ENCODE data around the gene CGB3. TPM values are rescaled to one million over a fixed set of nuclear protein-coding genes. Genes with fewer than 3 reads are reported as not detected.

The CGB3 gene
- total RNA-seq, 1 experiment from 2014 or later = not detected

- peaks cover 8% of the 10 kb centered on the region; the same call in 1 of the 2 replicates for H3K36me3 ChIP-seq (ENCODE audit: control insufficient read depth, insufficient read depth, low read length)
Observed at GRCh38 chr19:48992581-48993174, 31.5 kb downstream of the CGB3 start.

DNA sequence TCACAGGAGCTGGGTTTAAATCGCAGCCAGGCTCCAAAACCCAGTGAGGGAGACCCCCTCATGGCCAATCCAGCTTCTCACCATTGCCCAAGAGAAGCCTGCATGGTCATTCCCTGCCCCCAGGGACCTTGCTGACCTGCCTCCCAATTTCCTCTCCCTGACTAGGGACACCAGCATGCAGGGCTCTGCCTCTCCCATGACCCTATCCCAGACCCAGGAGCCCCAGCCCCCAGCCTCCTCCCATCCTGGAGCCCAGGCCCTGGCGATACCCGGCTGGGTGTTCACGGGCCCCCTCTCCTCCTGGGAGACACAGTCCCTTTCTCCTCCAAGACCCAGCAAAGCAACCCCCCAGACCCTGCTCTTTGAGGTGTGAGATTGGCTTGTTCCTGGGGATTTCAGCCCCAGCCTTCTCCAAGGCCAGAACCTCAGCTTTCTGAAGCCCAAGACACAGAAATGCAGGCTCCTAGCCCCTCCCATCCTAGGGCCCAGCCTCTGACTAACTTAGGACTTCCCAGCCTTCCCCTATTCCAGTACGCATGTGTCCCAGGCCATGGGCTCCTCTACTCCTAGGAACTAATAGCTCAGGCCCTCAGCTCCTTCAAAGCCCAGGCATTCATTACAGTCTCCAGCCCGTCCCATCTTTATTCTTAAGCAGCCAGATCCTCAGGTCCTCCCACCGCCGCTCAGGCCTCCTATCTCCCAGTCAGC lies 32.1 kb downstream of the CGB3 start:
- peak overlapping the region; percentile 85 for H3K27ac ChIP-seq (ENCODE audit: low read length)
- intact Hi-C loops (cut with micrococcal nuclease; ENCODE audit: unreplicated experiment) = no loop called here
- no TSS peak for BruUV-seq (replicated peaks)
- H3K4me1 ChIP-seq (ENCODE audit: control insufficient read depth, insufficient read depth, low read length) = no peaks in the 10 kb centered on the region
- no peaks in the 10 kb centered on the region for H3K27me3 ChIP-seq (ENCODE audit: control insufficient read depth, insufficient read depth, low read length)
- peak overlapping the region; percentile 79 to 96 for H3K4me3 ChIP-seq (ENCODE audit: low read depth in 2 of 2, low read length in 2 of 2)
- no peak for DNase-seq (ENCODE audit: low read depth, low spot score)
- in situ Hi-C loops (cut with HindIII; ENCODE audit: low pct_unique_long_range_greater_than_20kb, low sequenced_read_pairs) = no loop called here
- ChIA-PET CTCF (interaction anchor here (0.6 kb wide), 2 partner anchors 13 to 152 kb away, joined by 3 to 7 read pairs; no protein-coding TSS in a partner anchor), POLR2A (interaction anchor here (0.5 kb wide), 1 partner anchor 160 kb away, joined by 10 read pairs; no protein-coding TSS in a partner anchor)
- TF ChIP-seq, protein P1, sequence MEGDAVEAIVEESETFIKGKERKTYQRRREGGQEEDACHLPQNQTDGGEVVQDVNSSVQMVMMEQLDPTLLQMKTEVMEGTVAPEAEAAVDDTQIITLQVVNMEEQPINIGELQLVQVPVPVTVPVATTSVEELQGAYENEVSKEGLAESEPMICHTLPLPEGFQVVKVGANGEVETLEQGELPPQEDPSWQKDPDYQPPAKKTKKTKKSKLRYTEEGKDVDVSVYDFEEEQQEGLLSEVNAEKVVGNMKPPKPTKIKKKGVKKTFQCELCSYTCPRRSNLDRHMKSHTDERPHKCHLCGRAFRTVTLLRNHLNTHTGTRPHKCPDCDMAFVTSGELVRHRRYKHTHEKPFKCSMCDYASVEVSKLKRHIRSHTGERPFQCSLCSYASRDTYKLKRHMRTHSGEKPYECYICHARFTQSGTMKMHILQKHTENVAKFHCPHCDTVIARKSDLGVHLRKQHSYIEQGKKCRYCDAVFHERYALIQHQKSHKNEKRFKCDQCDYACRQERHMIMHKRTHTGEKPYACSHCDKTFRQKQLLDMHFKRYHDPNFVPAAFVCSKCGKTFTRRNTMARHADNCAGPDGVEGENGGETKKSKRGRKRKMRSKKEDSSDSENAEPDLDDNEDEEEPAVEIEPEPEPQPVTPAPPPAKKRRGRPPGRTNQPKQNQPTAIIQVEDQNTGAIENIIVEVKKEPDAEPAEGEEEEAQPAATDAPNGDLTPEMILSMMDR (IDR thresholded peaks at IDR 0.05) = no peak
- no peak for TF ChIP-seq TCF7L2 (IDR thresholded peaks at IDR 0.05; ENCODE audit: low read depth, low read length)
- no peak for TF ChIP-seq SIN3A (IDR thresholded peaks at IDR 0.05; ENCODE audit: borderline replicate concordance, insufficient read depth, low read depth, low read length)
- no peak for TF ChIP-seq POLR2AphosphoS5 (IDR thresholded peaks at IDR 0.05; ENCODE audit: low read depth, low read length)
- no peak for TF ChIP-seq REST (IDR thresholded peaks at IDR 0.05; ENCODE audit: insufficient read depth in 1 of 2, low read depth in 2 of 2, low read length in 1 of 2)
- peak; percentile 37; the same call in 1 of the 2 replicates for ATAC-seq
- peaks cover 8% of the 10 kb centered on the region; the same call in 1 of the 2 replicates for H3K36me3 ChIP-seq (ENCODE audit: control insufficient read depth, insufficient read depth, low read length)
- H3K9me3 ChIP-seq (ENCODE audit: control insufficient read depth, insufficient read depth, low read depth, low read length) = no peaks in the 10 kb centered on the region

More at GRCh38 chr19:48992581-48993174, 31.5 kb downstream of the CGB3 start:
- Histone ChIP-seq H3K4me3 (ENCODE audit: low read depth in 2 of 2, low read length in 2 of 2) (peak overlapping the region; percentile 79 to 96), H3K27ac (ENCODE audit: low read length) (peak overlapping the region; percentile 85), H3K9me3 (ENCODE audit: control insufficient read depth, insufficient read depth, low read depth, low read length) (no peaks in the 10 kb centered on the region), H3K27me3 (ENCODE audit: control insufficient read depth, insufficient read depth, low read length) (no peaks in the 10 kb centered on the region), H3K4me1 (ENCODE audit: control insufficient read depth, insufficient read depth, low read length) (no peaks in the 10 kb centered on the region)
- in situ Hi-C loops (cut with HindIII; ENCODE audit: low pct_unique_long_range_greater_than_20kb, low sequenced_read_pairs) (no loop called here), intact Hi-C loops (cut with micrococcal nuclease; ENCODE audit: unreplicated experiment) (no loop called here)
- BruUV-seq (replicated peaks) = no TSS peak
- TF ChIP-seq SIN3A (IDR thresholded peaks at IDR 0.05; ENCODE audit: borderline replicate concordance, insufficient read depth, low read depth, low read length) (no peak), TCF7L2 (IDR thresholded peaks at IDR 0.05; ENCODE audit: low read depth, low read length) (no peak), REST (IDR thresholded peaks at IDR 0.05; ENCODE audit: insufficient read depth in 1 of 2, low read depth in 2 of 2, low read length in 1 of 2) (no peak), POLR2AphosphoS5 (IDR thresholded peaks at IDR 0.05; ENCODE audit: low read depth, low read length) (no peak)
- TF ChIP-seq, protein P1 (IDR thresholded peaks at IDR 0.05) = no peak
- POLR2A ChIA-PET = interaction anchor here (0.6 to 0.7 kb wide), 3 partner anchors 184 to 1343 kb away, joined by 3 to 4 read pairs (median 4); no protein-coding TSS in a partner anchor
- CTCF ChIA-PET = interaction anchor here (0.5 to 1.5 kb wide), 6 partner anchors 14 to 707 kb away, joined by 3 to 11 read pairs (median 4); no protein-coding TSS in a partner anchor
- ATAC-seq = peak; percentile 4; the same call in 1 of the 2 replicates
- DNase-seq (ENCODE audit: low read depth, low spot score) = no peak

All from Panc1 (cell line).